ENCODE results near the gene KCNJ6.

The KCNJ6 gene

DNA sequence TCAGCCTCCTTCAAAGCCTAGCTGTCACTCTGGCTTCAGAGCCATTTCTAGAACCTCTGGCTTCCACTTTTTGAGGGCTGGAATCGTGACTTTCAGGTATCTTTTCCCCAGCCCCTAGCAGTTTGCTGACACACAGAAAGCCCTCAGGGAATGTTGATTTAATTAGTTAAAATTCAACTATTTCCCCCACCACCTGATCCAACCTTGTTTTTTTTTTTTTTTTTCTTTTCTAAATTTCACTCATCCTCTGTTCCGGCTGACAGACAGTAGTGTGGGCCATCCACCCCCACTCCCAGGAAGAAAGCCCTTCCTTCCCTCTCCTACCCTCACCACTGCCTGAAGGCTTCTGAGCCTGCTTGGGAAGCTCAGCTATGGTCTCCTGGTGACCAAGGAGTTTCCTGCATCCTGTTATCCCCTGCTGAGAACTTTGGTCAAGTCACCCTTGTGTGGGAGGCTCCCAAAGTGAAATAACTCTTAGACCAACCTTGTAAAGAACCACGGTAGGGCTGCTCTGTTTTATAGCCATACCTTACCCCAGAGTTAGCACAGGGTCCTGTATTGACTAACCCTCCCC is 29.4 kb downstream of the KCNJ6 start:
- Mint-ChIP-seq H3K9me3 (no peaks in the 10 kb centered on the region), H3K27me3 (peaks cover 15% of the 10 kb centered on the region), H3K4me3 (no peak overlapping the region), H3K4me1 (ENCODE audit: low read depth) (no peaks in the 10 kb centered on the region), H3K36me3 (ENCODE audit: low read depth) (no peaks in the 10 kb centered on the region), H3K27ac (no peak overlapping the region)
- intact Hi-C loops (cut with micrococcal nuclease), result no loop called here

DNA sequence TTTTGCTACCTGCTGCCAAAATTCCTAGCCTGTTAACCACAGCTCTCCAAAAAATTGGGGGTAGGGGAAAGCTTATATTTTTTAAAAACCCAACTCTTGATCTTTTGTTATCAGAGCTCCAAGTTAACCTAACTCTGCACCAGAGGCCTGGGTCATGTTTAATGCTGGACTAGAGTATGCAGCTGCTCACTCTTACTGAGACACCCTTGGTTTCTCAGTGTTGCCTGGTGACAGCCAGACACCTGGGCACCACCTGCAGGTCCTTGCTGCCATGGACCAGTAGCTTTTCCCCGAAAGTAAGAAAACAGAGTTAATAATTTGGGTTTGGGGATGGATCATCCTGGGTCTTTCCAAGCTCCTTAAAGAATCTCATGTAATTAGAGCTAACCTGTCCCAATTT is 30.1 kb downstream of the KCNJ6 start:
- Mint-ChIP-seq H3K36me3 (ENCODE audit: low read depth) (no peaks in the 10 kb centered on the region), H3K4me3 (no peak overlapping the region)

DNA sequence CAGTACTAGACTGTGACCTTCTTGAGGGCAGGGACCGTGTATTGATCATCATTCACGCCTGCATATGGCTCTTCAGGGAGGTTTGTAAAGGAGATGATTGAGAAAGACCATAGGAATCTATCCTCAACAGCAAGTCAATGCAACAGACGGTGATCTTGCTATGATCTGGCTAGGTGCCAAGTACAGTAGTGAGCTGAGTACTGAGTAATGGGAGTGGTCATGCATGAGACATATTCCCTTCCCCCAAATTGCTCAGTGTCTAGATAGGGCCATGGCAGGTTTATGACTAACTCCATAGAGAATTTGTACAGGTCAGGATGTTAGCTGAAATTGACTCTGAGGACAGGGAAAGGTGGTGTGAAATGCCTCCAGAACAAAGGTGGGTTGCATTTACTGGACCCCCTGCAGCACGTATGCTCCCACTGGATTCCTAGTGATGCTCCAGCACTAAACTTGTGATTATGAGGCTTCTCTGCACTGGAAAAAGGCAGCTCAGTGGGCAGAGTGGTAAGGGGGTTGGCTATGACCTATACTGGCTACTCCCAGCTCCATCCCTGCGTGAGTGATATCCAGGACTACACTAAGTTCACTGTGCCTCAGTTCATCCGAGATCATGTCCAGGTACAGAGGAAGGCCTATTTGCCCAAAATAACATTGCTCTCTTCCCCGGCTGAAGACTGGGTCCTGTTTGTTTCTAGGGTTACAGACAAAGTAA is 37.2 kb downstream of the KCNJ6 start:
- intact Hi-C loops (cut with micrococcal nuclease), result no loop called here
- Mint-ChIP-seq H3K4me1 (ENCODE audit: low read depth) (no peaks in the 10 kb centered on the region), H3K36me3 (ENCODE audit: low read depth) (no peaks in the 10 kb centered on the region), H3K27me3 (peaks cover 5% of the 10 kb centered on the region), H3K27ac (no peak overlapping the region), H3K4me3 (no peak overlapping the region), H3K9me3 (no peaks in the 10 kb centered on the region)

More for the DNA sequence above, 30.1 kb downstream of the KCNJ6 start:
- no peaks in the 10 kb centered on the region for H3K9me3 Mint-ChIP-seq
- intact Hi-C loops (cut with micrococcal nuclease), result no loop called here
- H3K4me1 Mint-ChIP-seq (ENCODE audit: low read depth), result no peaks in the 10 kb centered on the region
- peaks cover 15% of the 10 kb centered on the region for H3K27me3 Mint-ChIP-seq
- H3K27ac Mint-ChIP-seq, result no peak overlapping the region

DNA sequence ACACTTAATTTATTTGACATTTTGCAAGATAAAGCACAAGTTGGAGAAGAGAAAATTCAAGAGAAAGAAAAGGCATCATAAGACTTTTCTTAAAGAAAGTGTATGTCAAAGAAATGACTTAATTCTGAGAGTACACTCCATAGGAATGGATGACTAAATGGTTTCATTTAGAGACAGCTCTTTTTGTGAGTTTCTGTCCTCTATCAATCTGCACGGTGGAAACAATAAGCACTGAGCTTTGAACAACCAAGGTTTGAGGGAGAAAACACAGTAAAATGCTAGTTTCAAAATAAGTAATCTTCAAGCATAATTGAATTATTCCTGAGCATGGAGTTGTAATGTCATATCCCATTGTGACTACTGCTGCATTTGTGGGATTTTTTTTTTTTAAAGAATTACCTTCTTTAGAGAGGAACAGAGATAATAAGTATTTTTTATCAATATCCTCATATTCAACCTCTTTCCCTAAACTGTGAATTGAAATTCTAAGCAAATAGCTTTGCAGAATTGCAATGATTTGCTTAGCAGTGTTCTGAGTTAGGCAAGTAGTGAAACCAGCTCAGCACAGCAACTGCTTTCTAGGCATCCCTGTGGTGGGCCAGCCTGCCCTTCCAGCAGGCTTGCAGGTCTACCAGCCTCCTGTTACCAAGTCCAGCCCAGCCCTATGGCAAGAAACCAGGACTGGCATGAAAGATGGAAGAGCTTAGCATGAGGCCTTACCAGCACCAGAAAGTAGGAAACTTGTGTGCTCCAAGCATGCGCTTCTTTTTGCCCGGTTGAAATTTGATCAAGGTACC is 38.2 kb downstream of the KCNJ6 start:
- peaks cover 4% of the 10 kb centered on the region for H3K27me3 Mint-ChIP-seq
- intact Hi-C loops (cut with micrococcal nuclease), result no loop called here
- no peaks in the 10 kb centered on the region for H3K4me1 Mint-ChIP-seq (ENCODE audit: low read depth)
- no peaks in the 10 kb centered on the region for H3K9me3 Mint-ChIP-seq
- no peak overlapping the region for H3K4me3 Mint-ChIP-seq
- no peaks in the 10 kb centered on the region for H3K36me3 Mint-ChIP-seq (ENCODE audit: low read depth)
- H3K27ac Mint-ChIP-seq, result no peak overlapping the region

DNA sequence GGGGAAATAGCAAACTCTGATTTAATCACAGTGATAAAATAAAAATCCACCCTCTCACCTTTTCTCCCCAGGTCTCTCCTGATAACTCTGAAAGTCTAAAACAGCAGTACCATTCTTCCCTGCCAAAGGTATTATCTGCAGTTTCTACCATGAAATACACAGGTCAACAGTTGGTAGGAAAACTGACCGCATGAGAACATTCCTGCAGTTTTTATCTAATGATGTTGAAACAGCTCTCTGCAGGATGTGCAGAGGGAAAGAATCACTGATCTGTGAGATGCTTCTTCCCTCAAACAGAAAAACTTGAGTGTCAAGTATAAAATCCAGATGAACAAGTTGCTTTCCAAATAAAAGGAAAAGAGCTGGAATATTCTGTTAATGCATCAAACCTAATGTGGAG is 39.1 kb downstream of the KCNJ6 start:
- H3K27ac Mint-ChIP-seq, result no peak overlapping the region
- no peak overlapping the region for H3K4me3 Mint-ChIP-seq
- H3K9me3 Mint-ChIP-seq, result no peaks in the 10 kb centered on the region
- intact Hi-C loops (cut with micrococcal nuclease), result no loop called here
- peaks cover 4% of the 10 kb centered on the region for H3K27me3 Mint-ChIP-seq
- H3K36me3 Mint-ChIP-seq (ENCODE audit: low read depth), result no peaks in the 10 kb centered on the region
- H3K4me1 Mint-ChIP-seq (ENCODE audit: low read depth), result no peaks in the 10 kb centered on the region

DNA sequence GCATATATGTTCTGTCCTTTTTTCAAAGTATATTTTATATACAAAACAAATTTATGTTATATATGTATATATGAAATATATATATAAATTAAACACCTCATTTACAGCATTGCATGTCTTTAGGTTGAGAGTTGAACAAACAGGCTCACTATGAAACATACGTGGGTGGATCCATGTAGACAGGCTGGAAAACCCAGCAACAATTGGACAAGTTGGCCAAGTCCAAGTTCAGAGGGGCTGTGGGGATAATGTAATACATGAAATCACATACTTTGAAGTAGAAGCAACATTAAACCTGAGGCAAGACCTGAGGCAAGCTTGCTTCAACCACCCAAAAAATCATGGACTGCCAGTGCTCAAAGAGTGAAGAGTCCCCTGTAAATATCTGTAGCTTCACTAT is 39.7 kb downstream of the KCNJ6 start:
- Mint-ChIP-seq H3K4me1 (ENCODE audit: low read depth) (no peaks in the 10 kb centered on the region), H3K27me3 (peaks cover 4% of the 10 kb centered on the region), H3K36me3 (ENCODE audit: low read depth) (no peaks in the 10 kb centered on the region), H3K4me3 (no peak overlapping the region), H3K9me3 (no peaks in the 10 kb centered on the region), H3K27ac (no peak overlapping the region)
- intact Hi-C loops (cut with micrococcal nuclease), result no loop called here

DNA sequence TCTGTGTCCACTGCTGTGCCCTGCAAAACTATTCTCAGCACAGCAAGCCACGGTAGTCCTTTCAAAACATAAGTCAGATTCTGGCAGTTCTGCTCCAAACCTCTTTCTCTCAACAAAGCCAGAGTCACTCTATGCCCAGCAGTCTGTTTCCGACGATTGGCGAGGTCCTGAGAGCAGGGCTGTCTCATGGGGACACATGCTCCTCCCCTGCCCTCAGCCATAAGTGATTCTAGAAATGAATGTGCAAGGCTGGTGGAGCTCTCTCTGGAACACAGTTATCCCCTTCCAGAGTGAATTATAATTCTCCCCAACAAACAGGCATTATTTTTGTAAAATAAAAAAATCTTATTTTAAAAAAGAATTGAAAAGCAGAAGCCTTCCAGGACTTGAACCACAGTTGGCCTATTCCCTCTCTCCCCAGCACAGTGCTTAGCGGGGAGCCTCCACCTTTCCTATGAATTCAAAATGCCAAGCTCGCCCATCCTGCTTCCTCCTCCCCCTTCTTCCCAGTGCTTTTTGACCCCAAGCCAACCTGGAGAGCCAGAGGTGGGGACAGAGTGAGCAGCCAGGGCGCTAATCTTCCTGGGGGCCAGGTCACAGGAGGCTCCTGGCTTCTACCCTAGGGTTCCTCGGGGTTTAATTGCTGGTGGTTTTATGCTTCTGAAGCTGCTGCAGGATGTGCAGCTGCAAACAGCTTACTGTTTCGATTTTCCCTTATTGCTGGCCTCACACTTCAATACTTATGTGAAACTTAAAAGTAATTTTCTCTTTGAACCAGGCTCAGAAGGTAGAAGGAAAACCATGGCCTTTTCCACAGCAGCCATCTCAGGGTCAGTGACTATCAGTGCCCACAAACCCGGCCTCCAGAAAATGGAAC is 41.1 kb downstream of the KCNJ6 start:
- intact Hi-C loops (cut with micrococcal nuclease), result no loop called here
- Mint-ChIP-seq H3K9me3 (no peaks in the 10 kb centered on the region), H3K36me3 (ENCODE audit: low read depth) (no peaks in the 10 kb centered on the region), H3K4me1 (ENCODE audit: low read depth) (no peaks in the 10 kb centered on the region), H3K4me3 (no peak overlapping the region), H3K27me3 (peaks cover 2% of the 10 kb centered on the region), H3K27ac (no peak overlapping the region)

DNA sequence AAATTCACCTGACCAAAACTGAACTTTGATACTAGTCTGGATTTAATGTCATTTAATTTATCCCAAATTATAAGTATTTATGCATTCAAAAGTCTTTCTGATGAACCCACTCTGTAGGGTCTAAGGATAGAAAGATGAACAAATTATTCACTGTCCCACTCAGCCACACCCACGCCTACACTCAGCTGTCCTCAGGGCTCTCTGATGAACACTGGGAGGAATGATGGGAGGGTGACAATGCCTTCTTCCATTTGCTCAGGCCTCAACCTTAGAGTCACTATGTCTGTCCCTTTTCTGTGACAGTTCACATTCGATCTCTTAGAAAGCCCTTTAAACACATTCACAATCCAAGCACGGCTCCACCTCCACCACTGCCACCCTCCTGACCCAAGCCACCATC is 41.8 kb downstream of the KCNJ6 start:
- Mint-ChIP-seq H3K36me3 (ENCODE audit: low read depth) (no peaks in the 10 kb centered on the region), H3K27ac (no peak overlapping the region), H3K9me3 (no peaks in the 10 kb centered on the region), H3K27me3 (peaks cover 2% of the 10 kb centered on the region), H3K4me3 (no peak overlapping the region), H3K4me1 (ENCODE audit: low read depth) (peaks cover 4% of the 10 kb centered on the region)
- intact Hi-C loops (cut with micrococcal nuclease), result no loop called here

DNA sequence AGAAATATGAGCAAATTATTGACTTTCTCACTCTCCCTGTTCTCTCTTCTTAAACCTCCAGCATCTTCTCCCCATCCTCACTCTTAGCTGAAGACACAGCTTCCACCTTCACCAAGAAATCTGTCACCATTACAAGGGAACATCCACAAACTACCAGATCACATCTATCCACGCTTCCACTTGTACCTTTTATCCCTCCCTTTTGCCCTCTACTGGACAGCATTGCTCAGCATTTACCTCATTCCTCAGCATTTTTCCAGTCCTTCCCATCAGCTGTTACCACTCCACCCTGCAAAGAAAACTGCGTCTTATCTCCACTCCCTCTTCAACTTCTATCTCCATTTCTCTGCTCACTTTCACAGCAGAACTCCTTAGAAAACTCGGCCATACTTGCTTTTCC is 42.6 kb downstream of the KCNJ6 start:
- intact Hi-C loops (cut with micrococcal nuclease), result no loop called here
- peaks cover 4% of the 10 kb centered on the region for H3K4me1 Mint-ChIP-seq (ENCODE audit: low read depth)
- H3K36me3 Mint-ChIP-seq (ENCODE audit: low read depth), result no peaks in the 10 kb centered on the region
- peaks cover 2% of the 10 kb centered on the region for H3K27me3 Mint-ChIP-seq
- no peak overlapping the region for H3K27ac Mint-ChIP-seq
- H3K9me3 Mint-ChIP-seq, result no peaks in the 10 kb centered on the region
- no peak overlapping the region for H3K4me3 Mint-ChIP-seq

DNA sequence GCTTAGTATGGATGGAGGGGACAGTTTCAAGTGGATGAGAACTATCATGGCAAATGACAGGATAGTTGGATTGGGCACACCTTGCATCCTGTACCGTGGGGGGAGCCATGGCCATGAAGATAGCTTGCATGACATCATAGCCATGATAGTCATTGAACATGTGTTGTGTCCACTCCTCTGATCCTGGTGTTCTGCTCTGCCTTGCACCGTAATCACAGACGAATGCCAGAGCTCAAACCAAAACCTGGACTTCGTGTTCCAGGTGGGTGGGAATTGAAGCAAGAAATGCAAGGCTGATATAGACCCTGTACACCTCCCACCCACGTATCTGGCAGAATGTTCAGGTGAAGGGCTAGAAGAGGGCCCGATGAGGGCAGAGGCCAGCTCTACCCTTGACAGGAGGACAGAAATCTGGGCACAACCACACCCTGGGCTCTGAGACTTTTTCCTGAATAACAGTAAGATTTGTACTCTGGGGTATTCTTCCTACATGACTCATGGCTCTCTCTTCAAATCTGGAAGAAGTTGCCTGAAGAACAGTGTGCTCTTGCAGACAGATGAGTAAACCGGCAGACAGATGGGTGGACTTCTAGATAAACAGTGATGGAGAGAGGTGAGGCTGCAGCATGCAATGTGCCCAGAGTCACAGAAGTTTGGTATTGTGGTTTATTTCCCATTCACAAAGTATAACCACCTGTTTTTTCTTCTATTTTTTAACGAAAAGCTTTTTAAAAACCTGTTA is 45.0 kb downstream of the KCNJ6 start:
- H3K27ac Mint-ChIP-seq, result no peak overlapping the region
- no peaks in the 10 kb centered on the region for H3K36me3 Mint-ChIP-seq (ENCODE audit: low read depth)
- H3K4me3 Mint-ChIP-seq, result no peak overlapping the region
- intact Hi-C loops (cut with micrococcal nuclease), result no loop called here
- H3K27me3 Mint-ChIP-seq, result no peaks in the 10 kb centered on the region
- H3K9me3 Mint-ChIP-seq, result no peaks in the 10 kb centered on the region
- H3K4me1 Mint-ChIP-seq (ENCODE audit: low read depth), result peaks cover 10% of the 10 kb centered on the region

DNA sequence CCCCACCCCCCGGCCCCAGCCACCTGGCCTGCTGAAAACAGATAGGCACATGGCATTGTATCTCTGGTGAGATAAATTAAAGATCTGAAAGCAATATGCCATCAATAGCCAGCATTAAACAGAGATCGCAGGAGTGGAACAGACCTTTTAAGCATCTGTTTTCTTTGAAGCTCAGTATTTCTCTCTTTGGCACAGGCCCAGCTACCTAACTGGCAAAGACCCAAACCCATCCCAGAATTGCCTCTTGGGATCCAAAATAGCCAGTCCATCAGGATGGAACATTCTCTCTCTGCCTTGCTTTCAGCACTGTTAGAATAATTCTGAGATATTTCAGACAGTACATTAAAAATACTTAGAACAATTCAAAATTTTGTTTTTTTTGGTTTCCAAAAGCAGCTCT is 46.0 kb downstream of the KCNJ6 start:
- Mint-ChIP-seq H3K27ac (no peak overlapping the region), H3K27me3 (no peaks in the 10 kb centered on the region), H3K36me3 (ENCODE audit: low read depth) (no peaks in the 10 kb centered on the region), H3K9me3 (no peaks in the 10 kb centered on the region), H3K4me3 (no peak overlapping the region), H3K4me1 (ENCODE audit: low read depth) (peaks cover 21% of the 10 kb centered on the region)
- intact Hi-C loops (cut with micrococcal nuclease), result no loop called here

DNA sequence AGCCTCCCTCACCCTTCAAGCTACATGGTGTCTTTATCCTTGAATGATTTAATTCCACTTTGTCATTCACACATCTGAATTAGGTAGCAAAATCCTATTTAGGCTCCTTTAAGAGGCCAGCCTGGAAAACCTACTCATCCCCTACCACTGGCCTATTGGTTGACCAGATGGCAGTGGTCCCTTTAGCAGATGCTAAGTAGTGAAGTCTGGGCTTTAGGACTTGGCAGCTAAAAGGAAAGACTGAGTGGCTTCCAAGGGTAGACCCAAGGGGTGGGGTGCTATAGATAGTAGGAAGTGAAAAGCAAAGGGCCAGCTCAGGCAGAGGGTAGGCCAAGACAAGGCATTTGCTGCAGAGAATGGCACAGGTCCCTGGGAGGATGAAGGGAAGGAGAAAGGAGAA is 46.6 kb downstream of the KCNJ6 start:
- Mint-ChIP-seq H3K27ac (no peak overlapping the region), H3K9me3 (no peaks in the 10 kb centered on the region), H3K27me3 (no peaks in the 10 kb centered on the region), H3K4me3 (no peak overlapping the region), H3K4me1 (ENCODE audit: low read depth) (peaks cover 26% of the 10 kb centered on the region), H3K36me3 (ENCODE audit: low read depth) (no peaks in the 10 kb centered on the region)
- intact Hi-C loops (cut with micrococcal nuclease), result loop anchor here (10.0 kb wide), 1 partner anchor 425 kb away; no protein-coding TSS in a partner anchor
